Neural progenitor cell (in vitro differentiated cells): ENCODE results near the gene STK38L.

Experiments
- EZH2 ChIP-seq: fragments of 200-600 bp; sonication (generic); IDR thresholded peaks from 2 replicates; pipeline ENCODE4 v1.6.1; 2017; ENCODE audit warnings: antibody characterized with exemption, mild to moderate bottlenecking, moderate library complexity
- EZH2phosphoT487 ChIP-seq: fragments of 200-600 bp; sonication (generic); IDR thresholded peaks from 2 replicates; pipeline ENCODE4 v1.6.1; 2017; ENCODE audit warnings: antibody characterized with exemption
- TF ChIP-seq, protein P1 (sequence below): fragments of 200-600 bp; sonication (generic); IDR thresholded peaks from 2 replicates; pipeline ENCODE4 v1.5.1; 2017; ENCODE audit warnings: antibody characterized with exemption, mild to moderate bottlenecking

DNA sequence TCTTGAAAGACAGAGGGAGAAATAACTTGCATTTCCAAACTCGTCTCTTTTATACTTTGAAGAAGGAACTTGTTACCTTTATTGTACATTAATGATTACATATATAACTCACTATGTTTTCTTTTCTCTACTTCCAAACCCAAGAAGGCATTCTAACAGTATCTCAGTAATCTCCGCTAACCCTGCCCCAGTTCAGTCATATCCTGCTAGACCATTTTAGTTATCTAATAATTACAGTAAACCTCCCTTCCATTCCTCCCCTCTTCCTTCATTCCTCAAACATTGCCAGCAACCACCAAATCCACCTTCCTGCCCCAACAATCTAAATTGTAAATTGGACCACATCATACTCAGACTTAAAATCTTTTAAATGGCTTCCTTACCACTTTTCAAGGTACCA, 30.6 kb downstream of the STK38L start:
- TF ChIP-seq, protein P1, sequence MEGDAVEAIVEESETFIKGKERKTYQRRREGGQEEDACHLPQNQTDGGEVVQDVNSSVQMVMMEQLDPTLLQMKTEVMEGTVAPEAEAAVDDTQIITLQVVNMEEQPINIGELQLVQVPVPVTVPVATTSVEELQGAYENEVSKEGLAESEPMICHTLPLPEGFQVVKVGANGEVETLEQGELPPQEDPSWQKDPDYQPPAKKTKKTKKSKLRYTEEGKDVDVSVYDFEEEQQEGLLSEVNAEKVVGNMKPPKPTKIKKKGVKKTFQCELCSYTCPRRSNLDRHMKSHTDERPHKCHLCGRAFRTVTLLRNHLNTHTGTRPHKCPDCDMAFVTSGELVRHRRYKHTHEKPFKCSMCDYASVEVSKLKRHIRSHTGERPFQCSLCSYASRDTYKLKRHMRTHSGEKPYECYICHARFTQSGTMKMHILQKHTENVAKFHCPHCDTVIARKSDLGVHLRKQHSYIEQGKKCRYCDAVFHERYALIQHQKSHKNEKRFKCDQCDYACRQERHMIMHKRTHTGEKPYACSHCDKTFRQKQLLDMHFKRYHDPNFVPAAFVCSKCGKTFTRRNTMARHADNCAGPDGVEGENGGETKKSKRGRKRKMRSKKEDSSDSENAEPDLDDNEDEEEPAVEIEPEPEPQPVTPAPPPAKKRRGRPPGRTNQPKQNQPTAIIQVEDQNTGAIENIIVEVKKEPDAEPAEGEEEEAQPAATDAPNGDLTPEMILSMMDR, result no peak
- TF ChIP-seq EZH2phosphoT487, result no peak
- TF ChIP-seq EZH2, result no peak
